ENCODE results near the gene ELOVL3.

GRCh38 chr10:102219370-102219769 is 6.7 kb upstream of the ELOVL3 start:
- no peak for TF ChIP-seq CTCF (IDR thresholded peaks at IDR 0.05; ENCODE audit: low read length)
- TF ChIP-seq EZH2 (optimal IDR thresholded peaks at IDR 0.05; ENCODE audit: low read depth, low read length), result no peak

All from MM.1S (cell line).